ENCODE results near the gene MLLT3. TPM values are rescaled to one million over a fixed set of nuclear protein-coding genes. Genes with fewer than 3 reads are reported as not detected.
A peak's percentile ranks its signal among the peaks of the same experiment; 100 is the strongest.

Gene MLLT3
- total and polyA plus RNA-seq, 2 donors (not counting 3 experiments of a cell fraction or from before 2014, with no cell fraction given): 6.1 to 10.0 TPM

GRCh38 chr9:20394969-20395368 lies 227.3 kb downstream of the MLLT3 start:
- DNase-seq (ENCODE audit: low read depth, low spot score): peak; percentile 33
- CTCF ChIA-PET: interaction anchor here (0.5 to 1.1 kb wide), 2 partner anchors 74 to 716 kb away, joined by 3 to 4 read pairs; no protein-coding TSS in a partner anchor

More at GRCh38 chr9:20394969-20395368, 227.3 kb downstream of the MLLT3 start:
- no peaks in the 10 kb centered on the region for H3K27me3 ChIP-seq (ENCODE audit: control insufficient read depth in 2 of 2, insufficient read depth in 2 of 2, low read length in 2 of 2)
- intact Hi-C loops (cut with micrococcal nuclease) (no loop called here), dilution Hi-C loops (cut with MboI; ENCODE audit: extremely low pct_ligation_motif_present, low sequenced_read_pairs) (no loop called here)
- no peaks in the 10 kb centered on the region for H3K4me1 ChIP-seq (ENCODE audit: control insufficient read depth, extremely low read depth, insufficient read depth, low read length)
- no peaks in the 10 kb centered on the region for H3K79me2 ChIP-seq (ENCODE audit: control insufficient read depth, insufficient read depth, low read length)
- H4K20me1 ChIP-seq (replicated peaks; ENCODE audit: control insufficient read depth, extremely low read depth, insufficient read depth, low read length): no peaks in the 10 kb centered on the region
- no peak overlapping the region for H3K4me3 ChIP-seq (replicated peaks in 1 of 3; ENCODE audit: insufficient read depth in 1 of 3, low read depth in 1 of 3, low read length in 3 of 3)
- no peaks in the 10 kb centered on the region for H3K9me1 ChIP-seq (replicated peaks; ENCODE audit: control insufficient read depth, extremely low read depth, insufficient read depth, low read length)
- no peak for TF ChIP-seq CTCF (IDR thresholded peaks at IDR 0.05; ENCODE audit: extremely low read depth in 1 of 2, insufficient read depth in 1 of 2, low read depth in 1 of 2, low read length in 2 of 2)
- TF ChIP-seq GATA2 (IDR thresholded peaks at IDR 0.05; ENCODE audit: insufficient read depth, insufficient read length, low read depth, low read length): no peak
- TF ChIP-seq FOS (IDR thresholded peaks at IDR 0.05; ENCODE audit: borderline replicate concordance, insufficient read depth, low read length): no peak
- no peak for TF ChIP-seq EZH2 (IDR thresholded peaks at IDR 0.05; ENCODE audit: borderline replicate concordance, low read depth, low read length, severe bottlenecking)
- POLR2A ChIA-PET: no interaction called here
- H3K36me3 ChIP-seq (ENCODE audit: control insufficient read depth in 2 of 2, extremely low read depth in 1 of 2, insufficient read depth in 2 of 2, low read length in 2 of 2): no peaks in the 10 kb centered on the region
- H3K4me2 ChIP-seq (ENCODE audit: insufficient read depth, low read length): no peak overlapping the region
- no peak overlapping the region for H3K9ac ChIP-seq (replicated peaks; ENCODE audit: extremely low read depth, insufficient read depth, low read length)
- no peaks in the 10 kb centered on the region for H3K9me3 ChIP-seq (replicated peaks; ENCODE audit: control insufficient read depth, insufficient read depth, low read length)
- no peak overlapping the region for H2AFZ ChIP-seq (ENCODE audit: low read depth, low read length)
- no peak for FAIRE-seq
- no TSS peak for BruUV-seq (replicated peaks)
- no peak overlapping the region for H3K27ac ChIP-seq (ENCODE audit: insufficient read depth, low read depth, low read length)

Data from endothelial cell of umbilical vein (primary cell).